ENCODE data around the gene GRK5. TPM values are rescaled to one million over a fixed set of nuclear protein-coding genes. Genes with fewer than 3 reads are reported as not detected.

Gene GRK5
- total RNA-seq, 1 experiment from 2014 or later: 1.2 TPM

DNA sequence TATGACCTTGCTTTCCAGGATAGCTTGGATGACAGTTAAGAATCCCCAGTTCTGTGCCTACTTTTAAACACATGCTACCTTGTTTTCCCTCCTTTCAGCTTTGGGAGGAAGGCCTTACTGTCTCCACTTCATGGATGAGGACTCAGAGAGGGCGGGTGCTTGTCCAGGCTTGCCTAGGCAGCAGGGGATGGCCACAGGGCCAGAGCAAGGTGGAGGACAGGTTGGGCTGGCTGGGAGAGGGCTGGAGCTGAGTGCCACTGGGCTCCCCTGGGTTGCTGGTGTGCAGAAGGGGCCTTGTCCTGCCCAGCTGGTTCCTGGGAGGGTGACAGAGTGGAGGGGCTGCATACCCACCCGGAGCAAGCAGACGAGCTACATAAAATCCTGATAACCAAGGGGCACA is 117.8 kb downstream of the GRK5 start:
- 0 out of 5 replicates have a peak, but pooled peaks cover 0 to 5% of the 10 kb centered on the region in 2 experiments for H3K9me3 Mint-ChIP-seq
- Histone ChIP-seq H3K9ac (ENCODE audit: extremely low read depth, insufficient read length, low read length) (no peak overlapping the region), H2AFZ (ENCODE audit: low read length) (no peak overlapping the region), H3K4me1 (ENCODE audit: insufficient read depth, low read length) (no peaks in the 10 kb centered on the region), H3K56ac (ENCODE audit: insufficient read length, low read depth, low read length) (no peak overlapping the region), H3K14ac (ENCODE audit: insufficient read depth, low read length) (no peak overlapping the region), H3T11ph (ENCODE audit: low read length) (no peak overlapping the region), H3K18ac (ENCODE audit: insufficient read length, low read depth, low read length) (no peak overlapping the region), H3K79me2 (ENCODE audit: insufficient read depth, low read length) (no peaks in the 10 kb centered on the region), H2BK12ac (ENCODE audit: insufficient read length, low read depth, low read length) (no peak overlapping the region), H4K20me1 (ENCODE audit: control insufficient read depth, insufficient read depth, insufficient read length) (no peaks in the 10 kb centered on the region), H3K27me3 (ENCODE audit: insufficient read depth, low read length) (no peaks in the 10 kb centered on the region), H3K27ac (ENCODE audit: insufficient read length, low read depth, low read length) (no peak overlapping the region), H3K79me1 (ENCODE audit: insufficient read depth, low read depth, low read length, poor library complexity, severe bottlenecking) (no peaks in the 10 kb centered on the region), H3K23ac (ENCODE audit: insufficient read length, low read depth, low read length) (no peak overlapping the region), H2AK5ac (ENCODE audit: insufficient read length, low read length) (no peak overlapping the region), H3K9me3 (ENCODE audit: control insufficient read depth, low read depth, low read length) (no peaks in the 10 kb centered on the region), H2BK120ac (ENCODE audit: low read depth, low read length, poor library complexity, severe bottlenecking) (no peak overlapping the region), H2BK15ac (ENCODE audit: low read depth, low read length) (no peak overlapping the region), H4K8ac (replicated peaks; ENCODE audit: insufficient read length, low read depth, low read length) (no peak overlapping the region), H3K4me2 (ENCODE audit: insufficient read depth, insufficient read length, low read length) (no peak overlapping the region), H3K4ac (ENCODE audit: low read depth, low read length) (no peak overlapping the region), H2BK20ac (ENCODE audit: low read depth, low read length, poor library complexity, severe bottlenecking) (no peak overlapping the region), H4K91ac (ENCODE audit: insufficient read length, low read depth, low read length) (no peak overlapping the region), H2BK5ac (ENCODE audit: insufficient read length, low read length) (no peak overlapping the region), H3K23me2 (ENCODE audit: insufficient read length, low read depth, low read length, poor library complexity, severe bottlenecking) (no peaks in the 10 kb centered on the region), H4K5ac (ENCODE audit: insufficient read length, low read depth, low read length) (no peak overlapping the region)
- H3K36me3 Mint-ChIP-seq (ENCODE audit: insufficient read depth in 1 of 3, low read depth in 3 of 3): peaks cover 3 to 9% (median 5%) of the 10 kb centered on the region in 3 experiments; a peak in 6 of 7 replicates
- H3K4me3 Mint-ChIP-seq: no peak overlapping the region
- no CpG with 5 or more reads among the region's 3 CpGs for WGBS (ENCODE audit: extremely low coverage, insufficient read length, low lambda C conversion rate)
- TF ChIP-seq, protein P1, sequence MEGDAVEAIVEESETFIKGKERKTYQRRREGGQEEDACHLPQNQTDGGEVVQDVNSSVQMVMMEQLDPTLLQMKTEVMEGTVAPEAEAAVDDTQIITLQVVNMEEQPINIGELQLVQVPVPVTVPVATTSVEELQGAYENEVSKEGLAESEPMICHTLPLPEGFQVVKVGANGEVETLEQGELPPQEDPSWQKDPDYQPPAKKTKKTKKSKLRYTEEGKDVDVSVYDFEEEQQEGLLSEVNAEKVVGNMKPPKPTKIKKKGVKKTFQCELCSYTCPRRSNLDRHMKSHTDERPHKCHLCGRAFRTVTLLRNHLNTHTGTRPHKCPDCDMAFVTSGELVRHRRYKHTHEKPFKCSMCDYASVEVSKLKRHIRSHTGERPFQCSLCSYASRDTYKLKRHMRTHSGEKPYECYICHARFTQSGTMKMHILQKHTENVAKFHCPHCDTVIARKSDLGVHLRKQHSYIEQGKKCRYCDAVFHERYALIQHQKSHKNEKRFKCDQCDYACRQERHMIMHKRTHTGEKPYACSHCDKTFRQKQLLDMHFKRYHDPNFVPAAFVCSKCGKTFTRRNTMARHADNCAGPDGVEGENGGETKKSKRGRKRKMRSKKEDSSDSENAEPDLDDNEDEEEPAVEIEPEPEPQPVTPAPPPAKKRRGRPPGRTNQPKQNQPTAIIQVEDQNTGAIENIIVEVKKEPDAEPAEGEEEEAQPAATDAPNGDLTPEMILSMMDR (conservative IDR thresholded peaks at IDR 0.05): no peak
- H3K27ac Mint-ChIP-seq: peak overlapping the region in 2 of 3 experiments; percentile 48 to 58; a peak in 3 of 7 replicates
- no peak for DNase-seq
- no peaks in the 10 kb centered on the region; the same call in 1 of the 2 replicates for H3K27me3 Mint-ChIP-seq (ENCODE audit: low read depth)
- peaks cover 8 to 19% of the 10 kb centered on the region in 2 experiments for H3K4me1 Mint-ChIP-seq

All from H9 (cell line).